Hepatocyte (in vitro differentiated cells): ENCODE data around the gene PDHB.

Source experiments
- CTCF ChIP-seq: fragments of 200-600 bp; sonication (generic); IDR thresholded peaks from 2 replicates; pipeline ENCODE4 v1.5.1; 2016; ENCODE audit warnings: antibody characterized with exemption, mild to moderate bottlenecking; ENCODE audit not compliant: poor library complexity
- EZH2 ChIP-seq: fragments of 200-600 bp; sonication (generic); IDR thresholded peaks from 2 replicates; pipeline ENCODE4 v1.6.1; 2016; ENCODE audit warnings: antibody characterized with exemption, mild to moderate bottlenecking, borderline replicate concordance
- EZH2phosphoT487 ChIP-seq: fragments of 200-600 bp; sonication (generic); IDR thresholded peaks from one replicate; pipeline ENCODE4 v1.6.1; 2018; ENCODE audit warnings: antibody characterized with exemption, mild to moderate bottlenecking, low read depth, moderate library complexity; ENCODE audit not compliant: unreplicated experiment, severe bottlenecking

GRCh38 chr3:58377750-58378149, 55.9 kb downstream of the PDHB start:
- TF ChIP-seq EZH2phosphoT487 (no peak), CTCF (no peak), EZH2 (no peak)
